GM19023 (cell line): ENCODE data around the gene GLRX3.

Source experiments
- ATAC-seq: cut with Tn5 transposase; IDR thresholded peaks from one replicate; pipeline ENCODE4 v1.9.1; 2021; ENCODE audit warnings: mild to moderate bottlenecking, moderate library complexity; ENCODE audit not compliant: unreplicated experiment

Gene GLRX3

DNA sequence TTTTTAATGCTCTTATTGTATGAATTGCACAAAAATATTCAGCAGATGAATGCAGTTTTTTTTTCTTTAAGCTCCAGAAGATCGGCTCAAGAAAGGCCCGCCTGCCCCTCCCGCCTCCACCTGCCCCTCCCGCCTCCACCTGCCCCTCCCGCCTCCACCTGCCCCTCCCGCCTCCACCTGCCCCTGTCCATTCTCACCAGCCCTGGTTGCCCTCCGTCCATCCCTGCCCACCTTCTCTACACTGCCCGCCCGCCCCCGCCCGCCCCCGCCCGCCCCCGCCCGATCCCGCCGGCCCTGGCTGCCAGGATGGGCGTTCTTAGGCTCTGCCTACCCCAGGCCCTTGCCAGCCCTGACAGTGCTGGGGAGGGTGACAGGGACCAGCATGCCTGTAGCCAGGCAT is 67.4 kb downstream of the GLRX3 start:
- no peak for ATAC-seq

DNA sequence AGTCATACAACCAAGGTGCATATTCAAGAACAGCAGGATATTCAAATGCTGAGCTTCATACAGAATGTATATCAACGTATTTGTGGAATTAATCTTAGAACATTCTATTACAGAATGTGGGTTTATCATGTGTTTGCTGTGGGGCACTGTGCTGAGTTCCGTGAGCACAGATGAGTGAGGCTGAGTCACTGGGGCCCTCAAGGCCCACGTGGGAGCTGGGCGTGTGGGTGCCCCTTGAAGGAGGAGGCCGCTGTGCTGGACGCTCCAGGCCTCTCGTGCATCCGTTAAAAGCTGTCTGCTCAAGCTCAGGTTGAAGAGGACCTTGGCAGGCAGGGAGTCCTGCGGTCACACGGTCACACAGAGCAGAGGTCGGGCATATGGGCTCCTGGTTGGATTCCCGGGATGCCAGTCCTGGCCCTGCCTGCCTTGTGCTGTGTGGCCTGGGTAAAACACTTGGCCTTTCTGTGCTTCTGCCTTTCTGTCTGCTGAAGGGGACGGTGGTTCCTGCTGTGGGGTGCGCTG is 70.1 kb downstream of the GLRX3 start:
- ATAC-seq = no peak

DNA sequence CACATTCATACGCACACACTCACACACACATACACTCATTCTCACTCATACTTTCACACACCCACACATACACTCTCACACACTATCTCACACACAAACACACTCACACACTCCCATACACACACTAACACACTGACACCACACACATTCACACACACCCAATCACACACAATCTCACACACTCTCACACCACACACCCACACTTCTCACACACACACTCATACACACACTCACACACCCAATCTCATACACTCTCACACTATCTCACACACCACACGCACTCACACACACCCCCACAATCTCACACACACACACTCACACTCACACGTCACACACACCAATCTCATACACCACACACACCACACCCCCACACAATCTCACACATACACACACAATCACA is 71.0 kb downstream of the GLRX3 start:
- ATAC-seq = no peak

DNA sequence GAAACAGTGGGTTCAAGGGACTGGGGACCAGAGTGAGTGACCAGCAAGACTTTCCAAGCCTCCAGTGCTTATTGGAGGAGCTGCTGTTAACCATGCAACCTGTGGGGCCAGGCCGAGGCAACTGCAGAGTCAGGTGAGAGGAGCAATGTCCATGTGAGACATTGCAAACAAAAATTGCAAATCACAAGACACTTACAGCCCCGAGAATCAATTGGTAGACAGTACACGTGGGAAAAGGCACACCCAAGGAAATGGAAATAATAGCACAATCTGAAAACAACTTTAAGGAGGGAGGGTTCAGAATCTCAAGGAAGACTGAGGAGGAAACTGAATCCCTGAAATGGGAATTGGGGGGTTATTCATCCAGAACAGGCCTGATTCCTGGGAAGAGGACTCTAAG is 72.6 kb downstream of the GLRX3 start:
- no peak for ATAC-seq

DNA sequence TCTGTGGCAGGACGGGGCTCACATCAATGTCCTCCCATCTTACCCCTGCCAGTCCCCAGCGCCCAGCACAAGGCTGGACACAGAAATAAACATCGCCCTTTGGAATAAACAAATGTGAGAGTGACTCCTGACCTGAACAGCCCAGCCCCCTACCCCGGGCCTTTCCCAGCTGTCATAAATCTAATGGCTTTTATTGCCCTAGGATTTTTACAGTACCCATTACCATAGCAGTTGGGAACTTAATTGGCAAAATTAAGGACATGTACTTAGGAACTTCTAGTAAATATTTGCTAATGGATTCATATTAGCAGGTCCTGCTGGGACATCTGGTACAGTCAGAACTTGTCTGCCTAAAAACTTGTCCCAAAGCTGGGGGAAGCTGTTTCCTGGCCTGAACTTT is 76.6 kb downstream of the GLRX3 start:
- no peak for ATAC-seq

DNA sequence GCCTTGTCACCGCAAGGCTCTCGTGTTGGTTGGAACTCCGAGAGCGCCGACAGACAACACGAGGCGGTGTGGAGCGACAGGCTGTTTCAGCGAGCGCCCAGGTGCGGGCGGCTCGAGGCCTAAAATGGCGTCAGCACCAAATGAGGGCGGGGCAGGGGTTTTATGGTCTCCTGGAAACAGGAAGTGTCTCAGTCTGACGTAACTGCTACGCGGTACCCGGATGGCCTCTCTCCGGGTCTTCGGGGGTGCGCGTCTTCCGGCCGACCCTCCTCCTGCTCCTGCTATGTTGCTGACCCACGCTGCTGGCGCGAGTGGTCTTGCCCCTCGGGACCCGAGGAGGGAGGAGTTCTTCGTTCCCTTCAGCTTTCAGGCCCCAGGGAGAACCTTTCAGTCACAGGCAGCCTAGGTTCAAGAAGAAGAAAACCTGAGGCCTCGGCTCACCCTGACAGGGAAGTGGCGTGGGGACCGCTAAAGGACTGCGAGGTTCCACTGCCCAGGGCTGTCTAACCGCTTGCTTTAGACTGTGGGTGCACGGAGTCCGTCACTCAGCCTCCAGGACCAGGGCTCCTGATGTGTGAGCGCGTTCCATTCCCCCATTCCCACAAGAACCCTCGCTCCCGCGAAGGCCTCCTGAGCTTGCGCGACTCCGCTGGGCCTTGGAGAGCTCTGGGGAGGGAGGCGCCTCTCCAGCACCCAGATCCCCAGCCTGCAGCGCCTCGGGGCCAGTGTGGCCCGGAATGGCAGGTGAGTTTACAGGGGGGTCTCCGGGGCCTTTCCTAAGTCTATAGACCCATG is 77.3 kb downstream of the GLRX3 start:
- no peak for ATAC-seq

DNA sequence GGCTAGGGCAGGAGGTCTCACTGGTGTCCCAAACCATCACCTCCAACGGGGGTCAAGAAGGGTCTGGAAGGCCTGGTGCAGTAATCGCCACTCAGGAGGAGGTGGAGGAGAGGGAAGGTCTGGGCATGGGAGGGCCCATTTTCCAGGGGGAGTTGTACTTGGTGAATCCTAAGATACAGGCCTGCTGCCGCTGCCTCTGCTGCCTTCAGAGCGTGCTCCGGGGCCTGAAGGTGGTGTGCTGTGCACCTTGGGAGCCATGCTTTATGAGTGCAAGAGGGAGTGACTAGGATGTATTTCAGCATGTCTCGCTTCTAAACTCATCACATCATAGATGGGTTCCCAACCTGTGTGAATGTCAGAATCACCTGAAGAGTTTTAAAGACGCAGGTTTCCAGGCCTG is 78.2 kb downstream of the GLRX3 start:
- no peak for ATAC-seq

DNA sequence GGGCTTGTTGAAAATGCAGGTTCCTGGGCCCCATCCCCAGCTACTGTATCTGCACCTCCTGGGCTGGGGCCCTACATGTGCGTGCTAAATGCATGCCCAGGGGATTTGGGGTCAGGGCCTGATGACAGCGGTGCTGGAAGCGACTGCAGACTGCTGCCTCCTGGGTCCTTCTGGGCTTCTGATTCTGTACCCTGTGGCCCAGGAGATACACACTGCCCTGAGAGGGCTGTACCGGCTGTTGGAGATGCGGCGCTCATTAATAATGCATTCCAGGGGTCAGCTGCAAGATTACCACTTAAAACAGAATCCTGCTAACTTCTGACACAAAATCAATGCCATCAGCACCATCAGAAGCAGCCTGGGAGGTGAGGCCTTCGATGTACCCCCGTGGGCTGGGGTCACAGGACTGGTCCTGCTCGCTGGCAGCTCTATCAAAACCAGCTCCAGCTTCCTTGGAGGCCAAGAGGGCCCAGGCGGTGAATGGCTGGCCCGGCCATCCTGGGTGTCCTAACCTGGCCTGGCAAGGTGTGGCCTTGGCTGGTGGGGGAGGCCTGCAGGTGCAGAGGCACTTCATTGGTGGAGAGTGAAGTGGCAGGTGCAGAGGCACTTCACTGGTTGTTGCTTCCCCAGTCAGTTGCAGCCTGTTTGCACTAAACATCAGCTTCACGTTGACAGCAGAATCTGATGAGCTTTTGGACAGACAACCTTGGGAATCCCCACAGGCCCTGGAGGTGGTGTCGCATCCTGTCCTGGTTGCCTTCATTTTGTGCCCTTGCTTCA is 79.2 kb downstream of the GLRX3 start:
- no peak for ATAC-seq

DNA sequence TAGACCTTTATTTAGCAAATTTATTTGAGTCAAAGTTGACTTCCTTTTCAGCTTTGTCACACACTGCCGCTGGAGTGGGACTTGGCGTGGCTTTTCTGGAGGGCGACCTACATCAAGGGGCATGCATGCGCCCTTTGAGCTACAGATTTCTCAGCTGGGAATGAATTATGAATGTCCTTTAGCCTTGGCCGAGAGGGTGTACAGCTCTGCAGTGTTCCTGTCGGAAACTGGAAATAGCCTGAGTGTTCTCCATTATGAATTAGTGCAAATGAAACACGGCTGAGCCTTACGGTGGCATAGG is 79.7 kb downstream of the GLRX3 start:
- no peak for ATAC-seq

DNA sequence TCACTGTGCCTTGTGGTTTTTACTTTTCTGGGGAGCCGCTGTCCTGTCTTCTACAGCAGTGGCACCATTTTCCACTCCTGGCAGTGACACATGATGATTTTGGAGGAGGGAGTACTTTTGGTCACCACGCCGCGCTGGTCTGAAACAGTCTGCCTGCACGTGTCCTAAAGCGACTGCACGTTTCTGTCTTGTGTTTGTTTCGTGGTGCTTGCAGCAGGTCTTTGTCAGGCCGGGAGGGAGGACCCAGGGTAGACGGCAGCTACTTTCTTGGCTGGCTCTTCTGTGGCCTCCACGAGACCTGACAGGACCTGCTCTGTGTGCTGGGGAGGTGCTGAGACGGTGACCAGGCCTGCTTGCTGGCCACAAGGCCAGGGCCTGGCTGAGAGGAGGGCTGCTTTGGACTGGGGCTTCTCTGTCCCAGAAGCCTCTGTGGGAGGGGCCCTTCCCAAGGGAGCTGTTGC is 82.0 kb downstream of the GLRX3 start:
- ATAC-seq = no peak

DNA sequence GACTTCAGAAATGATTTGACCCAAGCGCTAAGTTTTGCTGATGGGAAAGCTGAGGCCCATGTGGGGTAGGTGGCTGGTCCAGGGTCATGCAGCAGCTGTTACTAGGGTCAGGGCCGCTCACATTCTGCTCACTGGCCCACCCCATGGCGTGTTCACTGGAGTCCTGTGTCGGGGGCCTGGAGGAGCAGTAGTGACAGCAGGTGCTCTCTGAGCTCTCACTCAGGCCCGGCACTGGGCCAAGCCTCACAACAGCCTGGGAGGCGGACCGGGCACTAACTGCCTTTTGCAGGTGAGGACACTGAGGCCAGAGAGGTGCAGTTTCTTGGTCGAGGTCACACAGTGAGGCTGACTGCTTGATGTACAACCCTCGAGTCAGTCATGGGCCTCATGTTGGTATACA is 82.7 kb downstream of the GLRX3 start:
- ATAC-seq = no peak

DNA sequence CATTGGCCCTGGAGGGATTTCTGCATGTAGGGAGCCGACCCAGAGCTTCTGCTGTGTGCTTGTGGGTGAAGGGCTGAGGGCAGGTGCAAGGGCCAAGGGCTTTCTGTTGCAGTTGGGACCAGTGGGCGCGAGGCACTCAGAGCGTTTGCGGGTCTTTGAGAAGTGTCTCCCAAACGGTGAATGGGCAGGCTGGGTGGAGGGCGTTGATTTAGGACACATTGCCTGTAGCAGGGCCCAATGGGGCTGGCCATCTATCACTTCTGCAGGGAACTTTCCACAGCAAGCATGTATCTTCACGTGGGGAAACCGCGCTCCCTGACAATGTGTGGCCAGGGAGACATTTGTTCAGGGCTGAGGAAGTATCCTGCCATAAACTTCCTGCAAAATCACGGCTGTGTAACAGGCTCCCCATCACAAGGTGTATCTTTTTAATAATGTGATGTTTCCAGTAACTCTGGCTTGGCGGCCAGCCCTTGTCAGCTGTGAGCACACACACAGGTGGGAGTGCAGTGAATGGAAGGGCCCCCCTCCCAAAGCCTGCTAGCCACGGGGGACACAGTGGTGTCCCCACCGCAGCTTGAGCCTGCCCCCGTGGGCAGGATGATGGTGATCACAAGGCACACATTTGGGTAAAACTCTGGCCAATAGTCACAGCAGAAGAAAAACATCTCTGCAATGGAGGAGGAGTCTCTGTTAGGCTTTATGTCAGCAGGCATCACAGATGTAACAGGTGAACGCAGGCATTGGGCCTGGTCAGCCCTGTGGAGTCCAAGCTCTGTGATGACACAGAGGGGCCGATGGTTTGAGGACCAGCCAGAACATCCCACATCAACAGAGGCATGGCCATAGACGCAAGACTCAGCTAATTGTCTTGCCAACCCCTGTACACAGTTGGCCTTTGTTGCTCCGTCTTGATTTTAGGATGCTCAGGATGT is 84.3 kb downstream of the GLRX3 start:
- ATAC-seq = no peak

DNA sequence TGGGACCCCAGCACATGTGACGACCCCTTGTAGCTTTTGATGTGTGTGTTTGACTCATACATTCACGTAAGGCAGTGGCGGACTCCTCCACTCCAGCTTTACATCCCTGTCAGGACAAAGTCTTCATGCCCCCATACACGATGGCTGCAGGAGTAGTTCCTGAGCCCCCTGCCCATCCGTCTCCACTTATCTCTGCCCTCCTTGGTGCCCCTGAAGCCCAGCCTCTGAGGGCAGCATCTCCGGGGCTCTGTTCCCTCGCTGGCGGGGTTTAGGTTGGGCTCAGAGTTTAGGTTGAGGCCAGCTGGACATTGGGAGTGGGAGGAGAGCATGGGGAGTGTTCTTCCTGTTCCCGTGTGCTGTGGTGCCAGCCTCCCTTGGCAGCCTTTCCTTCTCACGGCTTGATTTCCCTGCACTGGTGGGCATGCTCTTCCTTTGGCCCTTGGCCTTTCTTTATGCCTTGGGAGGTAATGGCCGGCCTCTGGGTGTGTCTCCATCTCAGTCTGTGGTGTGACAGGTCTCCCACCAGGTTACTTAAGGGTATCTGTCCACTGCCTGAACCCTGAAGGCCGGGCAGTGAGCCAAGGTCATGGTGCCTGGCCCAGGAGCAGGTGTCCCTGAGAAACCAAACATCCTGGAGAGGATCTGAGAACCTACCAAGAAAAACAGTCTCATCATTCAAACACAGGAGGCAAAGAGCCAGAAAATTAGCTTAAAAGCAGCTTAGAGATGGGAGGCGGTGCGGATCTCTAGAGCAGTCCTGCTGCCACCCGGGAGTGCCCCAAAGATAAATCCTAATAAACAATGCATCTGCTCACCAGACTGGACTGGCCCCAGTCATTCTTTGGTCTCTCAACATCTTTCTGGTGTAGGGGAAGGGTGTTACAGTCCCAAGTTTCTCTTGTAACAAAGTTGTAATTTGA is 85.5 kb downstream of the GLRX3 start:
- no peak for ATAC-seq

DNA sequence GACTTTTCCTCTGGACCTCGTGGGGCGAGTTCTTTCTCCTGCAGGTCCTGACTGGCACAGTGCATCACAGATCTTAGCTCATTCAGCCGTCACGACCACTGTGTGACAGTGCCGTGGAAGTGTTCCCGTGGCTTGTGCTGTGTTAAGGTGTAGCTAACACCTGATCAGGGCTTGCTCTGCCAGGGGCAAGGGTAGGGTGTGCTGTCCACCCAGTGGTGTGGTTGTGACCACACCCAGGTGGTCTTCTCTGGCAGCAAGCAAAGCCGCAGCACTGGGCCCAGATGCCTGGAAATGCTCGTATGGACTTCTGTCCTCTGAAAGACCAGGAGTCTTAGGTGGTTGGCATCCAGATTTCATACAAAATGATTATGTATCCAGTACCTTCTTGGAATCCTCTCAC is 86.2 kb downstream of the GLRX3 start:
- no peak for ATAC-seq

DNA sequence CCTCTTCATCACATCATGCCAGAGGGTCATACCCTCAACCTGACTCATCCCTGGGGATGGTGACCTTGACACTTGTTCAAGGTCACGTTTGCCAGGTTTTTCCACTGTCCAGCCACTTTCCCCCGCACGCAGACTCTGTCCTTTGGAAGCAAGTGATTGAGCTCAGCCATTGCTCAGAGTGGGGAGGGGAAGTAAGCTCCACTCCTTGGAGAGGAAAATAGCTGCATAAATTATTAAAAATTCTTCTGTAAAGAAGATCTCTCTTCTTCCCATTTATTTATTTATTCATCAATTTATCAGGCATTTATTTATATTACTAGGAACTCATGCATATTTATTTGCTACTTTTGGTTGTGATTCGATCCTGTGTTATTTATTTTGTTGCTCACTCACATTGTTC is 88.0 kb downstream of the GLRX3 start:
- no peak for ATAC-seq

DNA sequence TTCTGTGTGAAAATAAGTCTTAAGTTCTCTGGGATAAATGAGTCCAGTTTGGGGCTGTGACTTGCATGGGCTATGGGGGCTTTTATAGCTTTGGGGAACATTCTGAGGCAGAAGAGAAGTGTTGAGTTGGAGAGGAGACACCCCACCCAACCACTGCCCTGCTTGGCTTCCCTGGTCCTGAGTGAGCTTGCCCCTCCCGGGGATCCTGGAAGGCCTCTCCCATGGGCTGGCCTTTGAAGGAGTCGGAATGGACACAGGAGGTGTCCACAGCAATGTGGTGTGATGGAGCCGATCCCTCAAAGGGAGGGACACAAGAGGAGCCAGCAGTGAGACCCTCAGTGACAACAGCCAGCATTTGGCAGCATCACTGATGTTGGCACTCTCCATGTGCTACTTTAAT is 89.8 kb downstream of the GLRX3 start:
- ATAC-seq = no peak

DNA sequence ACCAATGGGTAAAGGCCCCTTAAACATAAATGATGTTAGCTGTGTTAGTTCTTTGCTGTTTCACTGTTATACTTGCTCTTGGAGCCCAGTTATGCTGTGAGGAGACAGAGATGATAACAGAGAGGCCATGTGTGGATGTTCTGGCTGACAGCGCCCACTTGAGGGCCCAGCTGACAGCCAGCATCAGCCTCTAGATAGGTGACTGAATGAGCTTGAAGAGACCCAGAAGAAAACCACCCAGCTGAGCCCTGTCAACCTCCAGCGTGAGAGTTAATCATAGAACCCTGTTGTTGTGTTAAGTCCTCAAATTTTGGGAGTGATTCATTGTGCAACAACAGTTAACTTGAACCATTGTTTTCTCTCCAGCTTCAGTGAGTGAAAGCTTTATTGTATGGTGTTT is 91.7 kb downstream of the GLRX3 start:
- ATAC-seq = no peak
